ENCODE measurements around the gene PPFIA2.

Gene PPFIA2

GRCh38 chr12:81723361-81723760 lies 35.8 kb downstream of the PPFIA2 start:
- Histone ChIP-seq H3K9ac (no peak overlapping the region), H3K27me3 (ENCODE audit: insufficient read depth, low read depth) (no peaks in the 10 kb centered on the region), H3K4me3 (IDR thresholded peaks at IDR 0.05; ENCODE audit: insufficient read depth, low read depth, low read length) (no peak overlapping the region), H2AFZ (ENCODE audit: low read depth) (no peak overlapping the region), H3K36me3 (ENCODE audit: insufficient read depth) (no peaks in the 10 kb centered on the region), H3K4me1 (ENCODE audit: low read depth, poor library complexity, severe bottlenecking) (no peaks in the 10 kb centered on the region), H3K79me2 (ENCODE audit: insufficient read depth, low read depth) (no peaks in the 10 kb centered on the region), H3K27ac (no peak overlapping the region), H3K4me2 (no peak overlapping the region), H4K20me1 (ENCODE audit: insufficient read depth) (no peaks in the 10 kb centered on the region)
- no peak for TF ChIP-seq CTCF (conservative IDR thresholded peaks at IDR 0.05; ENCODE audit: low read depth, low read length)

GRCh38 chr12:81722004-81722403 lies 37.1 kb downstream of the PPFIA2 start:
- no peak overlapping the region for H3K9ac ChIP-seq
- no peaks in the 10 kb centered on the region for H3K4me1 ChIP-seq (ENCODE audit: low read depth, poor library complexity, severe bottlenecking)
- no peaks in the 10 kb centered on the region for H4K20me1 ChIP-seq (ENCODE audit: insufficient read depth)
- no peaks in the 10 kb centered on the region for H3K27me3 ChIP-seq (ENCODE audit: insufficient read depth, low read depth)
- no peak overlapping the region for H3K4me3 ChIP-seq (IDR thresholded peaks at IDR 0.05; ENCODE audit: insufficient read depth, low read depth, low read length)
- no peak overlapping the region for H3K27ac ChIP-seq
- H3K79me2 ChIP-seq (ENCODE audit: insufficient read depth, low read depth), result no peaks in the 10 kb centered on the region
- no peak for TF ChIP-seq CTCF (conservative IDR thresholded peaks at IDR 0.05; ENCODE audit: low read depth, low read length)
- H3K36me3 ChIP-seq (ENCODE audit: insufficient read depth), result no peaks in the 10 kb centered on the region
- H3K4me2 ChIP-seq, result no peak overlapping the region
- no peak overlapping the region for H2AFZ ChIP-seq (ENCODE audit: low read depth)

- no peak overlapping the region for H2AFZ ChIP-seq (ENCODE audit: low read depth)
- no peak overlapping the region for H3K4me3 ChIP-seq (IDR thresholded peaks at IDR 0.05; ENCODE audit: insufficient read depth, low read depth, low read length)
- H3K27ac ChIP-seq, result no peak overlapping the region
- no peaks in the 10 kb centered on the region for H3K4me1 ChIP-seq (ENCODE audit: low read depth, poor library complexity, severe bottlenecking)
- no peaks in the 10 kb centered on the region for H3K79me2 ChIP-seq (ENCODE audit: insufficient read depth, low read depth)
- no peak overlapping the region for H3K9ac ChIP-seq
- TF ChIP-seq CTCF (conservative IDR thresholded peaks at IDR 0.05; ENCODE audit: low read depth, low read length), result no peak
- no peak overlapping the region for H3K4me2 ChIP-seq
- no peaks in the 10 kb centered on the region for H4K20me1 ChIP-seq (ENCODE audit: insufficient read depth)
- no peaks in the 10 kb centered on the region for H3K36me3 ChIP-seq (ENCODE audit: insufficient read depth)
- no peaks in the 10 kb centered on the region for H3K27me3 ChIP-seq (ENCODE audit: insufficient read depth, low read depth)
Observed at GRCh38 chr12:81718616-81719015, 40.5 kb downstream of the PPFIA2 start.

GRCh38 chr12:81712536-81712935 lies 46.6 kb downstream of the PPFIA2 start:
- no peaks in the 10 kb centered on the region for H3K4me1 ChIP-seq (ENCODE audit: low read depth, poor library complexity, severe bottlenecking)
- no peaks in the 10 kb centered on the region; the same call in 1 of the 2 replicates for H3K27me3 ChIP-seq (ENCODE audit: insufficient read depth, low read depth)
- H3K9ac ChIP-seq, result no peak overlapping the region
- H4K20me1 ChIP-seq (ENCODE audit: insufficient read depth), result no peaks in the 10 kb centered on the region
- no peak for TF ChIP-seq CTCF (conservative IDR thresholded peaks at IDR 0.05; ENCODE audit: low read depth, low read length)
- no peak overlapping the region for H2AFZ ChIP-seq (ENCODE audit: low read depth)
- no peaks in the 10 kb centered on the region for H3K36me3 ChIP-seq (ENCODE audit: insufficient read depth)
- H3K4me3 ChIP-seq (IDR thresholded peaks at IDR 0.05; ENCODE audit: insufficient read depth, low read depth, low read length), result no peak overlapping the region
- H3K79me2 ChIP-seq (ENCODE audit: insufficient read depth, low read depth), result no peaks in the 10 kb centered on the region
- H3K4me2 ChIP-seq, result no peak overlapping the region
- no peak overlapping the region for H3K27ac ChIP-seq
